BE2C (cell line): ENCODE results near the gene UBTD1.

Source experiments
- DNase-seq: peaks from one replicate; pipeline ENCODE4 v3.0.0-alpha.2; 2020
- H3K27me3 ChIP-seq: fragments of 250-450 bp; sonication (Bioruptor Pico); 2 replicates; pipeline ENCODE4 v1.5.1; 2020; ENCODE audit warnings: mild to moderate bottlenecking
- H3K36me3 ChIP-seq: fragments of 250-450 bp; sonication (Bioruptor Pico); 2 replicates; pipeline ENCODE4 v1.5.1; 2020; ENCODE audit warnings: mild to moderate bottlenecking
- H3K4me1 ChIP-seq: fragments of 250-450 bp; sonication (Bioruptor Pico); 2 replicates; pipeline ENCODE4 v1.5.1; 2020
- H3K4me3 ChIP-seq: 2 replicates; pipeline ENCODE4 v1.5.1; 2011; ENCODE audit warnings: low read depth, low read length
- H3K9me3 ChIP-seq: fragments of 250-450 bp; sonication (Bioruptor Pico); 2 replicates; pipeline ENCODE4 v1.5.1; 2020
- CTCF ChIP-seq: IDR thresholded peaks from 2 replicates; pipeline ENCODE4 v1.5.1; 2012; ENCODE audit warnings: mild to moderate bottlenecking, low read depth, low read length

The UBTD1 gene

GRCh38 chr10:97582169-97582568 lies 83.4 kb downstream of the UBTD1 start:
- no peak for TF ChIP-seq CTCF
- no peak overlapping the region for H3K4me3 ChIP-seq
- H3K27me3 ChIP-seq: no peaks in the 10 kb centered on the region
- H3K9me3 ChIP-seq: no peaks in the 10 kb centered on the region
- no peak for DNase-seq
- no peaks in the 10 kb centered on the region for H3K36me3 ChIP-seq
- peaks cover 12% of the 10 kb centered on the region for H3K4me1 ChIP-seq

- peaks cover 12% of the 10 kb centered on the region for H3K4me1 ChIP-seq
- H3K27me3 ChIP-seq: no peaks in the 10 kb centered on the region
- no peak for TF ChIP-seq CTCF
- H3K9me3 ChIP-seq: no peaks in the 10 kb centered on the region
- no peak overlapping the region for H3K4me3 ChIP-seq
- no peaks in the 10 kb centered on the region for H3K36me3 ChIP-seq
- DNase-seq: no peak
These were observed 84.8 kb downstream of the UBTD1 start for GRCh38 chr10:97583476-97583875.

GRCh38 chr10:97584060-97584797 lies 85.5 kb downstream of the UBTD1 start, which contains the start of gene HOGA1:
HOGA1 (plus strand) TSS chr10:97584389; CDS start chr10:97584704, 315 bp downstream.
- Histone ChIP-seq H3K4me1 (peaks cover 12% of the 10 kb centered on the region), H3K27me3 (no peaks in the 10 kb centered on the region), H3K4me3 (peak within 1 kb of the TSS; percentile 14; the same call in 1 of the 2 replicates), H3K36me3 (no peaks in the 10 kb centered on the region), H3K9me3 (no peaks in the 10 kb centered on the region)
- no peak for TF ChIP-seq CTCF
- peak; percentile 96 for DNase-seq

- TF ChIP-seq CTCF: no peak
- H3K27me3 ChIP-seq: no peaks in the 10 kb centered on the region
- no peak overlapping the region for H3K4me3 ChIP-seq
- DNase-seq: no peak
- no peaks in the 10 kb centered on the region for H3K9me3 ChIP-seq
- H3K36me3 ChIP-seq: no peaks in the 10 kb centered on the region
- peaks cover 12% of the 10 kb centered on the region for H3K4me1 ChIP-seq
These were observed 86.2 kb downstream of the UBTD1 start for GRCh38 chr10:97584798-97585438.

- H3K36me3 ChIP-seq: no peaks in the 10 kb centered on the region
- no peak for DNase-seq
- no peak for TF ChIP-seq CTCF
- no peaks in the 10 kb centered on the region for H3K27me3 ChIP-seq
- H3K4me3 ChIP-seq: no peak overlapping the region
- no peaks in the 10 kb centered on the region for H3K9me3 ChIP-seq
- H3K4me1 ChIP-seq: peaks cover 14% of the 10 kb centered on the region
These were observed 86.7 kb downstream of the UBTD1 start for GRCh38 chr10:97585439-97585811.

- Histone ChIP-seq H3K4me3 (no peak overlapping the region), H3K9me3 (no peaks in the 10 kb centered on the region), H3K4me1 (peaks cover 18% of the 10 kb centered on the region), H3K36me3 (no peaks in the 10 kb centered on the region), H3K27me3 (no peaks in the 10 kb centered on the region)
- DNase-seq: no peak
- no peak for TF ChIP-seq CTCF
These were observed 88.5 kb downstream of the UBTD1 start for GRCh38 chr10:97587183-97587582.
